HUES6 (cell line): ENCODE results near the gene GNGT2.

ENCODE experiments used
- H3K27ac ChIP-seq: 2 replicates; pipeline ENCODE4 v1.7.0; 2013; ENCODE audit warnings: low read depth, mild to moderate bottlenecking, low read length, inconsistent platforms
- H3K27me3 ChIP-seq: 2 replicates; pipeline ENCODE4 v1.6.1; 2013; ENCODE audit warnings: low read length; ENCODE audit not compliant: control insufficient read depth, insufficient read depth
- H3K36me3 ChIP-seq: 2 replicates; pipeline ENCODE4 v1.6.1; 2013; ENCODE audit warnings: low read length; ENCODE audit not compliant: control insufficient read depth, insufficient read depth
- H3K4me1 ChIP-seq: 2 replicates; pipeline ENCODE4 v1.6.1; 2013; ENCODE audit warnings: low read length; ENCODE audit not compliant: control insufficient read depth, insufficient read depth
- H3K4me3 ChIP-seq: 2 replicates; pipeline ENCODE4 v1.5.1; 2013; ENCODE audit warnings: low read depth, low read length
- H3K9ac ChIP-seq: one replicate; pipeline ENCODE4 v1.6.1; 2013; ENCODE audit warnings: mild to moderate bottlenecking, low read length
- H3K9me3 ChIP-seq: 2 replicates; pipeline ENCODE4 v1.6.1; 2013; ENCODE audit warnings: low read depth, low read length; ENCODE audit not compliant: control insufficient read depth, insufficient read depth

GNGT2 gene

GRCh38 chr17:49210158-49211029, at the start of gene GNGT2, which contains the start of gene ABI3:
Gene GNGT2, minus strand, starts transcription at chr17:49210574. Its CDS starts 3,152 bp downstream, at chr17:49207422.
Gene ABI3, plus strand, starts transcription at chr17:49210707. Its CDS starts 18 bp downstream, at chr17:49210725.
- H3K4me3 ChIP-seq: peak within 1 kb of the TSS; percentile 46
- no peaks in the 10 kb centered on the region for H3K9me3 ChIP-seq
- H3K9ac ChIP-seq: peak within 1 kb of the TSS; percentile 45
- no peaks in the 10 kb centered on the region for H3K36me3 ChIP-seq
- H3K27ac ChIP-seq: no peak within 1 kb of the TSS
- peaks cover 32% of the 10 kb centered on the region for H3K4me1 ChIP-seq
- no peaks in the 10 kb centered on the region for H3K27me3 ChIP-seq

- no peaks in the 10 kb centered on the region for H3K36me3 ChIP-seq
- peak overlapping the region; percentile 69 for H3K4me3 ChIP-seq
- no peaks in the 10 kb centered on the region for H3K9me3 ChIP-seq
- H3K27ac ChIP-seq: no peak overlapping the region
- peaks cover 22% of the 10 kb centered on the region for H3K27me3 ChIP-seq
- H3K4me1 ChIP-seq: peaks cover 10% of the 10 kb centered on the region
- no peak overlapping the region for H3K9ac ChIP-seq
These were observed 49.3 kb upstream of the GNGT2 start for GRCh38 chr17:49259663-49260010.

- Histone ChIP-seq H3K4me3 (no peak overlapping the region), H3K9me3 (no peaks in the 10 kb centered on the region), H3K9ac (no peak overlapping the region), H3K4me1 (peaks cover 10% of the 10 kb centered on the region), H3K36me3 (no peaks in the 10 kb centered on the region), H3K27ac (no peak overlapping the region), H3K27me3 (peaks cover 22% of the 10 kb centered on the region)
These were observed 48.0 kb upstream of the GNGT2 start for GRCh38 chr17:49258394-49258793.

GRCh38 chr17:49255125-49255524, 44.8 kb upstream of the GNGT2 start:
- no peaks in the 10 kb centered on the region for H3K36me3 ChIP-seq
- H3K27me3 ChIP-seq: peaks cover 9% of the 10 kb centered on the region
- H3K9me3 ChIP-seq: no peaks in the 10 kb centered on the region
- H3K4me3 ChIP-seq: no peak overlapping the region
- no peak overlapping the region for H3K9ac ChIP-seq
- no peak overlapping the region for H3K27ac ChIP-seq
- no peaks in the 10 kb centered on the region; the same call in 1 of the 2 replicates for H3K4me1 ChIP-seq

GRCh38 chr17:49254066-49254465, 43.7 kb upstream of the GNGT2 start:
- Histone ChIP-seq H3K9me3 (no peaks in the 10 kb centered on the region), H3K4me3 (no peak overlapping the region), H3K27me3 (no peaks in the 10 kb centered on the region; the same call in 1 of the 2 replicates), H3K27ac (no peak overlapping the region), H3K9ac (no peak overlapping the region), H3K36me3 (no peaks in the 10 kb centered on the region), H3K4me1 (no peaks in the 10 kb centered on the region; the same call in 1 of the 2 replicates)

GRCh38 chr17:49252148-49252695, 41.8 kb upstream of the GNGT2 start:
- no peaks in the 10 kb centered on the region for H3K9me3 ChIP-seq
- H3K4me1 ChIP-seq: no peaks in the 10 kb centered on the region; the same call in 1 of the 2 replicates
- H3K27me3 ChIP-seq: no peaks in the 10 kb centered on the region
- no peak overlapping the region for H3K9ac ChIP-seq
- no peak overlapping the region for H3K4me3 ChIP-seq
- no peak overlapping the region for H3K27ac ChIP-seq
- no peaks in the 10 kb centered on the region for H3K36me3 ChIP-seq

GRCh38 chr17:49249890-49250522, 39.6 kb upstream of the GNGT2 start:
- Histone ChIP-seq H3K9ac (no peak overlapping the region), H3K4me1 (no peaks in the 10 kb centered on the region; the same call in 1 of the 2 replicates), H3K9me3 (no peaks in the 10 kb centered on the region), H3K36me3 (no peaks in the 10 kb centered on the region), H3K27me3 (no peaks in the 10 kb centered on the region), H3K4me3 (no peak overlapping the region), H3K27ac (no peak overlapping the region)

GRCh38 chr17:49249292-49249794, 39.0 kb upstream of the GNGT2 start:
- Histone ChIP-seq H3K27ac (no peak overlapping the region), H3K9me3 (no peaks in the 10 kb centered on the region), H3K9ac (no peak overlapping the region), H3K4me3 (no peak overlapping the region), H3K27me3 (no peaks in the 10 kb centered on the region), H3K4me1 (no peaks in the 10 kb centered on the region; the same call in 1 of the 2 replicates), H3K36me3 (no peaks in the 10 kb centered on the region)

GRCh38 chr17:49247944-49248343, 37.6 kb upstream of the GNGT2 start:
- Histone ChIP-seq H3K9me3 (no peaks in the 10 kb centered on the region), H3K27me3 (no peaks in the 10 kb centered on the region), H3K9ac (no peak overlapping the region), H3K27ac (no peak overlapping the region), H3K36me3 (no peaks in the 10 kb centered on the region), H3K4me3 (no peak overlapping the region), H3K4me1 (no peaks in the 10 kb centered on the region; the same call in 1 of the 2 replicates)

GRCh38 chr17:49244839-49245238, 34.5 kb upstream of the GNGT2 start:
- no peaks in the 10 kb centered on the region for H3K9me3 ChIP-seq
- no peak overlapping the region for H3K27ac ChIP-seq
- H3K27me3 ChIP-seq: no peaks in the 10 kb centered on the region
- H3K4me1 ChIP-seq: no peaks in the 10 kb centered on the region; the same call in 1 of the 2 replicates
- no peak overlapping the region for H3K9ac ChIP-seq
- no peaks in the 10 kb centered on the region for H3K36me3 ChIP-seq
- H3K4me3 ChIP-seq: no peak overlapping the region

- no peaks in the 10 kb centered on the region for H3K27me3 ChIP-seq
- H3K9me3 ChIP-seq: no peaks in the 10 kb centered on the region
- H3K4me3 ChIP-seq: no peak overlapping the region
- H3K9ac ChIP-seq: no peak overlapping the region
- no peaks in the 10 kb centered on the region for H3K4me1 ChIP-seq
- H3K36me3 ChIP-seq: no peaks in the 10 kb centered on the region
- no peak overlapping the region for H3K27ac ChIP-seq
These were observed 32.4 kb upstream of the GNGT2 start for GRCh38 chr17:49242813-49243212.
